CD4-positive, alpha-beta memory T cell (primary cell): Measurements from ENCODE around the gene HSD17B11. TPM values are rescaled to one million over a fixed set of nuclear protein-coding genes. Genes with fewer than 3 reads are reported as not detected.

Source experiments
- CTCF ChIA-PET: fragments of 350-600 bp; sonication (Branson Sonifier 250); formaldehyde crosslinking; loops from one replicate; lab custom pipeline; 2021; ENCODE audit warnings: inconsistent platforms; ENCODE audit not compliant: partially characterized antibody; lab: Charles Lee
- POLR2A ChIA-PET: fragments of 350-600 bp; sonication (Branson Sonifier 250); formaldehyde crosslinking; loops from one replicate; lab custom pipeline; 2021; ENCODE audit not compliant: partially characterized antibody; lab: Charles Lee
- DNase-seq, 5 donors: peaks; one replicate each; pipeline versions ENCODE4 v3.0.0 to v3.0.0-alpha.2; 2020 to 2022; ENCODE audit warnings: mixed read lengths in 1 of 5
- H3K27ac ChIP-seq: one replicate; pipeline ENCODE4 v1.7.0; 2013; ENCODE audit warnings: low read depth, low read length
- H3K27me3 ChIP-seq: 2 replicates; pipeline ENCODE4 v1.7.0; 2013; ENCODE audit warnings: mild to moderate bottlenecking, low read length, moderate library complexity; ENCODE audit not compliant: insufficient read depth
- H3K36me3 ChIP-seq: 2 replicates; pipeline ENCODE4 v1.7.0; 2013; ENCODE audit warnings: mild to moderate bottlenecking, low read length, moderate library complexity; ENCODE audit not compliant: insufficient read depth
- H3K4me1 ChIP-seq: 2 replicates; pipeline ENCODE4 v1.7.0; 2013; ENCODE audit warnings: mild to moderate bottlenecking, low read length, moderate library complexity; ENCODE audit not compliant: insufficient read depth
- H3K4me3 ChIP-seq, 2 donors: one replicate each; pipeline ENCODE4 v1.7.0; 2013; ENCODE audit warnings: low read length in 2 of 2, mild to moderate bottlenecking in 1 of 2
- H3K9me3 ChIP-seq, 2 donors: one replicate each; pipeline ENCODE4 v1.7.0; 2013; ENCODE audit warnings: low read length in 2 of 2, control low read depth in 1 of 2; ENCODE audit not compliant: control insufficient read depth in 1 of 2
- H3K27ac Mint-ChIP-seq, 7 donors: one replicate each; pipeline ENCODE4 v1.8.0; 2020 to 2021; ENCODE audit warnings: mixed read lengths in 7 of 7, mild to moderate bottlenecking in 6 of 7, inconsistent platforms in 3 of 7, moderate library complexity in 3 of 7
- H3K27me3 Mint-ChIP-seq, 2 donors: one replicate each; pipeline ENCODE4 v1.8.0; 2020 to 2021; ENCODE audit warnings: mixed read lengths in 2 of 2
- H3K36me3 Mint-ChIP-seq, 2 donors: one replicate each; pipeline ENCODE4 v1.8.0; 2020 to 2021; ENCODE audit warnings: mixed read lengths in 2 of 2, inconsistent platforms in 1 of 2, mild to moderate bottlenecking in 1 of 2
- H3K4me1 Mint-ChIP-seq, 4 donors: one replicate each; pipeline ENCODE4 v1.8.0; 2020 to 2021; ENCODE audit warnings: mixed read lengths in 4 of 4, mild to moderate bottlenecking in 1 of 4
- H3K4me3 Mint-ChIP-seq, 8 donors: one replicate each; pipeline ENCODE4 v1.8.0; 2020 to 2021; ENCODE audit warnings: mixed read lengths in 8 of 8, mild to moderate bottlenecking in 7 of 8, moderate library complexity in 6 of 8, inconsistent platforms in 3 of 8
- H3K9me3 Mint-ChIP-seq, 8 donors: one replicate each; pipeline ENCODE4 v1.8.0; 2020 to 2021; ENCODE audit warnings: mixed read lengths in 8 of 8, mild to moderate bottlenecking in 5 of 8, inconsistent platforms in 3 of 8, moderate library complexity in 1 of 8
- intact Hi-C: fragments of 100-400 bp; cut with micrococcal nuclease; formaldehyde crosslinking; loops from one replicate; pipeline ENCODE4 v1.15.1; 2023
- polyA plus RNA-seq, 2 donors: library from polyadenylated mRNA; unstranded; fragments of 300-500 nt; fragmentation: Illumina TruSeq; gene quantifications; one replicate each; pipeline ENCODE4 v1.2.3, GENCODE V29; 2021
- total RNA-seq, 2 experiments: library from RNA; stranded (reverse); gene quantifications; one replicate each; pipeline ENCODE4 v1.2.3, GENCODE V29; 2021

Gene HSD17B11
- total and polyA plus RNA-seq, 4 experiments from 2014 or later, result 69.2 to 130 (median 69.8) TPM

DNA sequence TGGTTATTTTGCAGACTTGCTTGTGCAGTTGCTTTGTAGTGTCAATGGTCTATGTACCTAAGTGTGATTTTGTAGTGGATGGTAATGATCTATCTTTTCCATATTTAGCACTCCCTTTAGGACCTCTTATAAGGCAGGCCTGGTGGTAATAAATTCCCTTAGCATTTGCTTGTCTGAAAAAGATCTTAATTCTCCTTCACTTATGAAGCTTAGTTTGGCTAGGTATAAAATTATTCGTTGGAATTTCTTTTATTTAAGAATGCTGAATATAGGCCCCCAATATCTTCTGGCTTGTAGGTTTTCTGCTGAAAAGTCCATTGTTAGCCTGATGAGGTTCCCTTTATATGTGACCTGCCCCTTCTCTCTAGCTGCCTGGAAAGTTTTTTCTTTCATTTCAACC lies 57.7 kb downstream of the HSD17B11 start:
- Histone ChIP-seq H3K4me3 (no peak overlapping the region), H3K27me3 (no peaks in the 10 kb centered on the region), H3K4me1 (no peaks in the 10 kb centered on the region), H3K9me3 (peaks cover 0 to 10% of the 10 kb centered on the region in 2 donors), H3K27ac (no peak overlapping the region), H3K36me3 (peaks cover 4% of the 10 kb centered on the region)
- peaks cover 46 to 51% of the 10 kb centered on the region in 2 donors for H3K36me3 Mint-ChIP-seq
- ChIA-PET POLR2A (no interaction called here), CTCF (no interaction called here)
- intact Hi-C loops, result no loop called here
- H3K27ac Mint-ChIP-seq, result no peak overlapping the region
- H3K4me3 Mint-ChIP-seq, result no peak overlapping the region
- peaks cover 7 to 77% (median 64%) of the 10 kb centered on the region in 8 donors for H3K9me3 Mint-ChIP-seq
- no peaks in the 10 kb centered on the region for H3K4me1 Mint-ChIP-seq
- H3K27me3 Mint-ChIP-seq, result no peaks in the 10 kb centered on the region
- DNase-seq, result no peak

GRCh38 chr4:87330761-87331160 lies 60.2 kb downstream of the HSD17B11 start:
- no peaks in the 10 kb centered on the region for H3K27me3 ChIP-seq
- DNase-seq, result no peak
- H3K4me3 Mint-ChIP-seq, result no peak overlapping the region
- peaks cover 28 to 33% of the 10 kb centered on the region in 2 donors for H3K36me3 Mint-ChIP-seq
- no peak overlapping the region for H3K27ac Mint-ChIP-seq
- H3K9me3 Mint-ChIP-seq, result peaks cover 7 to 76% (median 63%) of the 10 kb centered on the region in 8 donors
- peaks cover 0 to 10% of the 10 kb centered on the region in 2 donors for H3K9me3 ChIP-seq
- no peaks in the 10 kb centered on the region for H3K4me1 ChIP-seq
- H3K27ac ChIP-seq, result no peak overlapping the region
- POLR2A ChIA-PET, result no interaction called here
- H3K36me3 ChIP-seq, result no peaks in the 10 kb centered on the region
- CTCF ChIA-PET, result no interaction called here
- intact Hi-C loops, result no loop called here
- H3K4me1 Mint-ChIP-seq, result no peaks in the 10 kb centered on the region
- no peaks in the 10 kb centered on the region for H3K27me3 Mint-ChIP-seq
- no peak overlapping the region for H3K4me3 ChIP-seq

DNA sequence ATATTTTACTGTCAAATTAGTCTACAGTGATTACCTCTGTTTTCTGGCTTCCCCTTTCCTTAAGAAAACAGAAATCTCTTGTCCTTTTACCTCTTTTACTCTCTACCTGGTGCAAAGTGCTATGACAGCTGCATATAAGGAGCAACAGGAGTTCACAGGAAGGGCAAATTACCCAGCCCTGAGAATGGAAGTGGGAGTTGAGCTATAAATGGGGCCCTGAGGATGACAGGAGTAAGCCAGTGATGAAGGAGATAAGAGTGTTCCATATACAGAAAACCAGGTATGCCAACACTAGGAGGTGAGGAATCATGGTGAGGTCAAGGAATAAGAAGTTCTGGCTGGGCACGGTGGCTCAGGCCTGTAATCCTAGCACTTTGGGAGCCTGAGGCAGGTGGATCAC lies 63.9 kb downstream of the HSD17B11 start:
- ChIA-PET POLR2A (no interaction called here), CTCF (no interaction called here)
- no peak overlapping the region for H3K27ac Mint-ChIP-seq
- H3K4me3 Mint-ChIP-seq, result no peak overlapping the region
- no peaks in the 10 kb centered on the region for H3K4me1 Mint-ChIP-seq
- Histone ChIP-seq H3K27ac (no peak overlapping the region), H3K4me3 (no peak overlapping the region), H3K27me3 (no peaks in the 10 kb centered on the region), H3K36me3 (no peaks in the 10 kb centered on the region), H3K4me1 (no peaks in the 10 kb centered on the region), H3K9me3 (no peaks in the 10 kb centered on the region)
- peaks cover 14 to 15% of the 10 kb centered on the region in 2 donors for H3K36me3 Mint-ChIP-seq
- peaks cover 2 to 46% (median 35%) of the 10 kb centered on the region in 8 donors for H3K9me3 Mint-ChIP-seq
- intact Hi-C loops, result no loop called here
- H3K27me3 Mint-ChIP-seq, result no peaks in the 10 kb centered on the region
- DNase-seq, result no peak

DNA sequence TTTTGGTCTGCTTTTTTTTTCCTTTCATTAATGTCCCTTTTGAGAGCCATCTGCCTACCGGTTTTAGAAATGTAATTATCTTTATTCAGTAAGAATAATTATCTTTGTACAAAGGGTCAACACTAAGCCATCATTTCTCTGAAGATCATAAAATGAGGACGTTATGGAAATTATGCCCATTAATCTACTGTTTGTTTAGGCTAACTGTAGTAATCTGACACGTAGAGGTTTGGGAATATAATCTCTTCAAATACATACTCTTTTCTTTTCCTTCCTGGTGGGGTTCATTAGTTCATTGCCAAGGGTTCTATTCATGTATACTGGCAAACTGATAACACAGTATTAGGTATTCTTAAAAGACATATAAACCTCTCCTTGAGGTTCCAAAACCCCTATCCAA lies 64.5 kb downstream of the HSD17B11 start:
- peaks cover 9 to 10% of the 10 kb centered on the region in 2 donors for H3K36me3 Mint-ChIP-seq
- H3K36me3 ChIP-seq, result no peaks in the 10 kb centered on the region
- H3K4me3 ChIP-seq, result no peak overlapping the region
- H3K27me3 Mint-ChIP-seq, result no peaks in the 10 kb centered on the region
- no peaks in the 10 kb centered on the region for H3K9me3 ChIP-seq
- no peaks in the 10 kb centered on the region for H3K4me1 ChIP-seq
- no peaks in the 10 kb centered on the region for H3K27me3 ChIP-seq
- no peak overlapping the region for H3K4me3 Mint-ChIP-seq
- no peaks in the 10 kb centered on the region for H3K4me1 Mint-ChIP-seq
- intact Hi-C loops, result no loop called here
- no peak overlapping the region for H3K27ac ChIP-seq
- POLR2A ChIA-PET, result no interaction called here
- CTCF ChIA-PET, result no interaction called here
- no peak for DNase-seq
- no peak overlapping the region for H3K27ac Mint-ChIP-seq
- H3K9me3 Mint-ChIP-seq, result peaks cover 2 to 39% (median 28%) of the 10 kb centered on the region in 8 donors

- Mint-ChIP-seq H3K27me3 (no peaks in the 10 kb centered on the region), H3K36me3 (peaks cover 0 to 4% of the 10 kb centered on the region in 2 donors), H3K9me3 (peaks cover 0 to 7% (median 0%) of the 10 kb centered on the region in 8 donors), H3K4me3 (no peak within 1 kb of the TSS), H3K27ac (peak within 1 kb of the TSS in 1 of 7 donors; percentile 5), H3K4me1 (no peaks in the 10 kb centered on the region)
- no peak for DNase-seq
- Histone ChIP-seq H3K9me3 (no peaks in the 10 kb centered on the region), H3K4me1 (no peaks in the 10 kb centered on the region), H3K27me3 (no peaks in the 10 kb centered on the region), H3K27ac (no peak within 1 kb of the TSS), H3K36me3 (no peaks in the 10 kb centered on the region), H3K4me3 (no peak within 1 kb of the TSS)
- CTCF ChIA-PET, result no interaction called here
- POLR2A ChIA-PET, result no interaction called here
- intact Hi-C loops, result no loop called here
These were observed 68.2 kb downstream of the HSD17B11 start, which contains the start of gene HSD17B13 for GRCh38 chr4:87322754-87323153. Gene HSD17B13, minus strand, starts transcription at chr4:87322882. Its CDS starts 41 bp downstream, at chr4:87322841.

DNA sequence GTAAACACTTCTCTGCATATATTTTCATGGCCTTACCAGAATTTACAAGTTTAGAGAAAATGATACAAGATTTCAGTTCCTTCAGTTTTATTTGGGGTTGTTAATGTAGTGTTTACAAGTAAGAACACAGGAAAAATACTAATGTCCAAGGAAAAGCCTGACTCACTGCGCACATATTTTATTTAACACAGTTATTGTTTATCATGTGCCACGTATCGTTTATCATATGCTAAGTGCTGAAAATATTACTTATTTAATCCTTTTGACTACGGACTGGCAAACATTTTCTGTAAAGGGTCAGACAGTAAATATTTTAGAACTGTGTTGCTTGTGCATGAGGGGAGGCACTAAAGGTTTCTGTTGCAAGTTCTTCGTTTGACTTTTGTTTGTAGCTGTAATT lies 69.1 kb downstream of the HSD17B11 start:
- Mint-ChIP-seq H3K9me3 (peaks cover 0 to 2% (median 0%) of the 10 kb centered on the region in 8 donors), H3K27ac (peak overlapping the region in 1 of 7 donors; percentile 5), H3K4me3 (no peak overlapping the region), H3K36me3 (peaks cover 0 to 4% of the 10 kb centered on the region in 2 donors), H3K27me3 (no peaks in the 10 kb centered on the region), H3K4me1 (no peaks in the 10 kb centered on the region)
- Histone ChIP-seq H3K4me3 (no peak overlapping the region), H3K27me3 (no peaks in the 10 kb centered on the region), H3K9me3 (no peaks in the 10 kb centered on the region), H3K27ac (no peak overlapping the region), H3K36me3 (no peaks in the 10 kb centered on the region), H3K4me1 (no peaks in the 10 kb centered on the region)
- ChIA-PET CTCF (no interaction called here), POLR2A (no interaction called here)
- intact Hi-C loops, result no loop called here
- DNase-seq, result no peak

DNA sequence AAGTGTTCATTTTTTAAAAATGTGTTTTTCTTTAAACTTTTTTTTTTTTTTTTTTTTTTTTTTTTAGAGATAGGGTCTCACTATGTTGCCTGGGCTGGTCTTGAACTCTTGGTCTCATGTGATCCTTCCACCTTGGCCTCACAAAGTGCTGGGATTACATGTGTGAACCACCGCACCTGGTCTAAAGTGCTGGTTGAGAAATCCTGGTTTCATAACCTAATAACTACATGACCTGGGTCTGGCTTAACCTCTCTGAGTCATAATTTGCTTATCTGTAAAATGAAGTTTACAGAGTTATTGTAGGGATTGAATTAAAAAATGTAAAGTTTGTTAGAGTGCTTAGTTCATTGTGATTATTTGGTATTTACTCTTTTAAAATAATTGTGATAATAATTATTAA lies 73.5 kb downstream of the HSD17B11 start:
- Mint-ChIP-seq H3K27ac (no peak overlapping the region), H3K4me1 (no peaks in the 10 kb centered on the region), H3K9me3 (no peaks in the 10 kb centered on the region), H3K4me3 (no peak overlapping the region), H3K27me3 (no peaks in the 10 kb centered on the region), H3K36me3 (no peaks in the 10 kb centered on the region)
- POLR2A ChIA-PET, result no interaction called here
- no peak overlapping the region for H3K27ac ChIP-seq
- no peaks in the 10 kb centered on the region for H3K9me3 ChIP-seq
- CTCF ChIA-PET, result no interaction called here
- H3K36me3 ChIP-seq, result no peaks in the 10 kb centered on the region
- no peaks in the 10 kb centered on the region for H3K4me1 ChIP-seq
- intact Hi-C loops, result no loop called here
- H3K4me3 ChIP-seq, result no peak overlapping the region
- H3K27me3 ChIP-seq, result no peaks in the 10 kb centered on the region
- no peak for DNase-seq

DNA sequence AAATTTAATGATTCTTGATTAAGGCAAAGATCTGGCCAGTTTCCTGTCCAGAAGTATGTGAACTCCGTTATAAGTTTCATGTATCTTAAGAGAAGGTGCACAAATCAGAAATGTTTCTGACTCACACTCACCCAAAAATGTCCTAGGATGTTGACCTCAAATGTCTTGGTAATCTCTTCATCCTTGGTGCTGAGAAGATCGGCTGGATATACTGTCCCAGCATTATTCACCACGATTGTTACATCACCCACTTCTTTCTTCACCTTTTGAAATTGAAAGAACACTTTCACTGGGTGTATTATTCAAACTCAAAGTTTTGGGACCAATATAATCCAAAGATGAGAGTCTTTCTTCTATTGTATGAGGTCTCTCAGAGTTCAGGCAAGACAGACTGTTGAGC lies 74.0 kb downstream of the HSD17B11 start:
- Mint-ChIP-seq H3K9me3 (no peaks in the 10 kb centered on the region), H3K4me1 (no peaks in the 10 kb centered on the region), H3K36me3 (no peaks in the 10 kb centered on the region), H3K4me3 (no peak overlapping the region), H3K27me3 (no peaks in the 10 kb centered on the region), H3K27ac (no peak overlapping the region)
- intact Hi-C loops, result no loop called here
- no peak overlapping the region for H3K4me3 ChIP-seq
- no peaks in the 10 kb centered on the region for H3K9me3 ChIP-seq
- no peak overlapping the region for H3K27ac ChIP-seq
- no peak for DNase-seq
- CTCF ChIA-PET, result no interaction called here
- POLR2A ChIA-PET, result no interaction called here
- H3K27me3 ChIP-seq, result no peaks in the 10 kb centered on the region
- no peaks in the 10 kb centered on the region for H3K4me1 ChIP-seq
- no peaks in the 10 kb centered on the region for H3K36me3 ChIP-seq
